Measurements from ENCODE around the gene MRTFA. TPM values are rescaled to one million over a fixed set of nuclear protein-coding genes. Genes with fewer than 3 reads are reported as not detected.

MRTFA gene
- total RNA-seq, 1 experiment from 2014 or later, result 52.7 TPM

DNA sequence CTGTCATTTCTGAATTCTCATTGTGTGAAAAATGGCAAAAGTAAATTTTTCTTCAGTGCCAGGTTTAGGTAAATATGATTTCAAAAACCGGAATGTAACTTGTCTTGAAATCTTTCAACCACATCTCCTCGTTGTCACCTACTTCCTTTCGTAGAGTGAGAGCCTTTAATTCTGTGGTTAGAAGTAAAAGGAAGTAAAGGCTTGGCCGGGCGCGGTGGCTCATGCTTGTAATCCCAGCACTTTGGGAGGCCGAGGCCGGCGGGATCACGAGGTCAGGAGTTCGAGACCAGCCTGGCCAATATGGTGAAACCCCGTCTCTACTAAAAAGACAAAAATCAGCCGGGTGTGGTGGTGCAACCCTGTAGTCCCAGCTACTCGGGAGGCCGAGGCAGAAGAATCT lies 236.4 kb downstream of the MRTFA start:
- Mint-ChIP-seq H3K36me3 (ENCODE audit: insufficient read depth, unreplicated experiment) (peaks cover 35% of the 10 kb centered on the region), H3K27ac (ENCODE audit: low read depth, unreplicated experiment) (no peak overlapping the region), H3K4me3 (ENCODE audit: unreplicated experiment) (no peak overlapping the region), H3K9me3 (ENCODE audit: unreplicated experiment) (no peaks in the 10 kb centered on the region), H3K27me3 (ENCODE audit: insufficient read depth, unreplicated experiment) (no peaks in the 10 kb centered on the region), H3K4me1 (ENCODE audit: insufficient read depth, unreplicated experiment) (no peaks in the 10 kb centered on the region)
- no TSS peak for BruUV-seq (replicated peaks)
- no peak for DNase-seq (ENCODE audit: unreplicated experiment)
- intact Hi-C loops (cut with micrococcal nuclease), result no loop called here
- CTCF ChIA-PET, result no interaction called here
- POLR2A ChIA-PET, result no interaction called here
- TF ChIP-seq, protein P1, sequence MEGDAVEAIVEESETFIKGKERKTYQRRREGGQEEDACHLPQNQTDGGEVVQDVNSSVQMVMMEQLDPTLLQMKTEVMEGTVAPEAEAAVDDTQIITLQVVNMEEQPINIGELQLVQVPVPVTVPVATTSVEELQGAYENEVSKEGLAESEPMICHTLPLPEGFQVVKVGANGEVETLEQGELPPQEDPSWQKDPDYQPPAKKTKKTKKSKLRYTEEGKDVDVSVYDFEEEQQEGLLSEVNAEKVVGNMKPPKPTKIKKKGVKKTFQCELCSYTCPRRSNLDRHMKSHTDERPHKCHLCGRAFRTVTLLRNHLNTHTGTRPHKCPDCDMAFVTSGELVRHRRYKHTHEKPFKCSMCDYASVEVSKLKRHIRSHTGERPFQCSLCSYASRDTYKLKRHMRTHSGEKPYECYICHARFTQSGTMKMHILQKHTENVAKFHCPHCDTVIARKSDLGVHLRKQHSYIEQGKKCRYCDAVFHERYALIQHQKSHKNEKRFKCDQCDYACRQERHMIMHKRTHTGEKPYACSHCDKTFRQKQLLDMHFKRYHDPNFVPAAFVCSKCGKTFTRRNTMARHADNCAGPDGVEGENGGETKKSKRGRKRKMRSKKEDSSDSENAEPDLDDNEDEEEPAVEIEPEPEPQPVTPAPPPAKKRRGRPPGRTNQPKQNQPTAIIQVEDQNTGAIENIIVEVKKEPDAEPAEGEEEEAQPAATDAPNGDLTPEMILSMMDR (IDR thresholded peaks at IDR 0.05; ENCODE audit: unreplicated experiment), result no peak

DNA sequence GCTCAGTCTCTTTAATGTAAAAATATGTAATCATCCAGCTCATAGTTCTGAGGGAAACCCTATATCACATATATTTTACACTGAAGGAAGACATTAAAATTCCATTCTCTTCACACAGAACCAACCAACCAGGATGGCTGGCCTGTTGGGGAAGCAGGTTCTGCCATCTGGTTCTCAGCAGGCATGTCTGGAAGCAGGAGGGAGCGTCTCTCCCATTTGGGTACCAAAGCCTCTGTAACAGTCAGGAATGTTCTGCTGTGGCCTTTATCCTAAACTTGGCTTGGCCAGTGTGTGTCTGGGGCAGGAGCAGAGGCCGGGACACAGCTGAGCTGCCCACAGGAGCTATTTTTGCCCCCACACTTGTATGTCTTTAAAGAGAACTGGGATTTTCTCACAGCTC lies 236.9 kb downstream of the MRTFA start:
- H3K4me3 Mint-ChIP-seq (ENCODE audit: unreplicated experiment), result no peak overlapping the region
- no peak for DNase-seq (ENCODE audit: unreplicated experiment)
- no peaks in the 10 kb centered on the region for H3K4me1 Mint-ChIP-seq (ENCODE audit: insufficient read depth, unreplicated experiment)
- BruUV-seq (replicated peaks), result no TSS peak
- TF ChIP-seq, protein P1 (IDR thresholded peaks at IDR 0.05; ENCODE audit: unreplicated experiment), result no peak
- CTCF ChIA-PET, result interaction anchor here (0.6 to 1.4 kb wide), 3 partner anchors 11 to 873 kb away, joined by 3 to 4 read pairs (median 4); no protein-coding TSS in a partner anchor
- peaks cover 39% of the 10 kb centered on the region for H3K36me3 Mint-ChIP-seq (ENCODE audit: insufficient read depth, unreplicated experiment)
- POLR2A ChIA-PET, result interaction anchor here (1.2 kb wide), 1 partner anchor 109 kb away, joined by 3 read pairs; no protein-coding TSS in a partner anchor
- no peaks in the 10 kb centered on the region for H3K27me3 Mint-ChIP-seq (ENCODE audit: insufficient read depth, unreplicated experiment)
- no peaks in the 10 kb centered on the region for H3K9me3 Mint-ChIP-seq (ENCODE audit: unreplicated experiment)
- intact Hi-C loops (cut with micrococcal nuclease), result no loop called here
- no peak overlapping the region for H3K27ac Mint-ChIP-seq (ENCODE audit: low read depth, unreplicated experiment)

DNA sequence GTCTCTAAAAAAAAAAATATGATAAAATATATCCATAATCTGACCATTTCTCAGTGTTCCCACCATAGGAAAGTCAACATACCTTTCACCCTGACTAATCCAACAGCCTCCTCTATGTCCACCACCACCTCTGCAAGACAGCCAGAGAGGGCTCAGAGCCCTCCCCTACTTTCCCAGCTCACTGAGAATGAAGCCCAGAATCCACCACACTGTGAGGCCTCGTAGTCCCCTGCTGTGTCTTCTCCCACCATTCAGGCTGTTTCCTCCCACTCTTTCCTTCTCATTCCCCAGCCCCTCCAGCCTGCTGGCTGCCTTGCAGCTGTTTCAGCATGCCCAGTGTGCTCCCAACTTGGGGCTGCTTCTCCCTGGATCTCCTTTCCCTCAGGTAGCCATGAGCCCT lies 239.1 kb downstream of the MRTFA start:
- POLR2A ChIA-PET, result interaction anchor here (0.8 kb wide), 1 partner anchor 89 kb away, joined by 3 read pairs; no protein-coding TSS in a partner anchor

DNA sequence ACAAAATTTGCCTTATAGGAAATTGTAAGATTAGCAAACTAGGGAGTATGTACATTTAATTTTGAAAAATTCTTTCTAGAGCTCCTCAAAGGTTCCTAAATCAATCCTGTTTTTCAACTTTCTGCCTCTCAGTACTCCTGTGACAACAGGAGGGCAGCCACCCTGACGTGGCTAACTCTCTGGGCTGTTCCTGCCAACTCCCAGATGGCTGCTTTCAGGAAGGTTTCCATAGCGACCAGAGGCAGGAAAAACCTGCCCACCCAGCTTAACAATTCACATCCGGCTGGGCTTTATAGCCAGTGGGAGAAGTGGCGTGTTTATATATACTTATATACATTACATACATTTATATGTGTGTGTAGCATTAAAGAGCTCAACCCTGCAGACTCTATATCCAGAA lies 239.6 kb downstream of the MRTFA start:
- intact Hi-C loops (cut with micrococcal nuclease), result no loop called here
- no peak overlapping the region for H3K27ac Mint-ChIP-seq (ENCODE audit: low read depth, unreplicated experiment)
- no peak overlapping the region for H3K4me3 Mint-ChIP-seq (ENCODE audit: unreplicated experiment)
- H3K27me3 Mint-ChIP-seq (ENCODE audit: insufficient read depth, unreplicated experiment), result no peaks in the 10 kb centered on the region
- peaks cover 28% of the 10 kb centered on the region for H3K36me3 Mint-ChIP-seq (ENCODE audit: insufficient read depth, unreplicated experiment)
- TF ChIP-seq, protein P1 (IDR thresholded peaks at IDR 0.05; ENCODE audit: unreplicated experiment), result no peak
- BruUV-seq (replicated peaks), result no TSS peak
- H3K4me1 Mint-ChIP-seq (ENCODE audit: insufficient read depth, unreplicated experiment), result peaks cover 5% of the 10 kb centered on the region
- no peak for DNase-seq (ENCODE audit: unreplicated experiment)
- CTCF ChIA-PET, result no interaction called here
- H3K9me3 Mint-ChIP-seq (ENCODE audit: unreplicated experiment), result no peaks in the 10 kb centered on the region
- POLR2A ChIA-PET, result no interaction called here

More for the DNA sequence above, 239.1 kb downstream of the MRTFA start:
- Mint-ChIP-seq H3K27ac (ENCODE audit: low read depth, unreplicated experiment) (no peak overlapping the region), H3K9me3 (ENCODE audit: unreplicated experiment) (no peaks in the 10 kb centered on the region), H3K4me3 (ENCODE audit: unreplicated experiment) (no peak overlapping the region), H3K4me1 (ENCODE audit: insufficient read depth, unreplicated experiment) (peaks cover 5% of the 10 kb centered on the region), H3K36me3 (ENCODE audit: insufficient read depth, unreplicated experiment) (peaks cover 31% of the 10 kb centered on the region), H3K27me3 (ENCODE audit: insufficient read depth, unreplicated experiment) (no peaks in the 10 kb centered on the region)
- TF ChIP-seq, protein P1 (IDR thresholded peaks at IDR 0.05; ENCODE audit: unreplicated experiment), result no peak
- intact Hi-C loops (cut with micrococcal nuclease), result no loop called here
- DNase-seq (ENCODE audit: unreplicated experiment), result no peak
- BruUV-seq (replicated peaks), result no TSS peak
- CTCF ChIA-PET, result interaction anchor here (0.6 to 0.7 kb wide), 2 partner anchors 13 to 648 kb away, joined by 3 to 7 read pairs; no protein-coding TSS in a partner anchor
